H9 (cell line): ENCODE results near the gene NUDT9. TPM values are rescaled to one million over a fixed set of nuclear protein-coding genes. Genes with fewer than 3 reads are reported as not detected.

Experiments used
- DNase-seq: peaks from one replicate; pipeline ENCODE4 v3.0.0-alpha.2; 2017
- H2AFZ ChIP-seq: one replicate; pipeline ENCODE4 v1.6.1; 2013; ENCODE audit warnings: mild to moderate bottlenecking, low read length, control low read depth, moderate library complexity
- H2AK5ac ChIP-seq: 2 replicates; pipeline ENCODE4 v1.6.1; 2013; ENCODE audit warnings: low read length, control low read depth, mixed read lengths; ENCODE audit not compliant: insufficient read length
- H2BK120ac ChIP-seq: one replicate; pipeline ENCODE4 v1.6.1; 2013; ENCODE audit warnings: low read depth, mild to moderate bottlenecking, low read length, control low read depth, inconsistent platforms; ENCODE audit not compliant: poor library complexity, severe bottlenecking
- H2BK12ac ChIP-seq: 2 replicates; pipeline ENCODE4 v1.6.1; 2013; ENCODE audit warnings: low read length, control low read depth, mixed read lengths, low read depth; ENCODE audit not compliant: insufficient read length
- H2BK15ac ChIP-seq: 2 replicates; pipeline ENCODE4 v1.6.1; 2013; ENCODE audit warnings: low read depth, low read length, control low read depth
- H2BK20ac ChIP-seq: one replicate; pipeline ENCODE4 v1.6.1; 2013; ENCODE audit warnings: low read depth, mild to moderate bottlenecking, low read length, control low read depth, inconsistent platforms; ENCODE audit not compliant: poor library complexity, severe bottlenecking
- H2BK5ac ChIP-seq: 2 replicates; pipeline ENCODE4 v1.6.1; 2013; ENCODE audit warnings: low read length, control low read depth, mixed read lengths; ENCODE audit not compliant: insufficient read length
- H3K14ac ChIP-seq: 2 replicates; pipeline ENCODE4 v1.6.1; 2013; ENCODE audit warnings: low read length, control low read depth; ENCODE audit not compliant: insufficient read depth
- H3K18ac ChIP-seq: 2 replicates; pipeline ENCODE4 v1.6.1; 2013; ENCODE audit warnings: low read depth, mild to moderate bottlenecking, mixed read lengths, low read length, control low read depth; ENCODE audit not compliant: insufficient read length
- H3K23ac ChIP-seq: 2 replicates; pipeline ENCODE4 v1.6.1; 2013; ENCODE audit warnings: low read length, control low read depth, mixed read lengths, low read depth; ENCODE audit not compliant: insufficient read length
- H3K23me2 ChIP-seq: 2 replicates; pipeline ENCODE4 v1.6.1; 2013; ENCODE audit warnings: low read depth, mild to moderate bottlenecking, mixed read lengths, low read length, control low read depth; ENCODE audit not compliant: insufficient read length, poor library complexity, severe bottlenecking
- H3K27ac ChIP-seq: 2 replicates; pipeline ENCODE4 v1.5.1; 2013; ENCODE audit warnings: low read length, control low read depth, mixed read lengths, low read depth; ENCODE audit not compliant: insufficient read length
- H3K27me3 ChIP-seq: 2 replicates; pipeline ENCODE4 v1.6.1; 2013; ENCODE audit warnings: low read length, control low read depth, inconsistent platforms; ENCODE audit not compliant: insufficient read depth
- H3K4ac ChIP-seq: 2 replicates; pipeline ENCODE4 v1.6.1; 2013; ENCODE audit warnings: low read depth, mild to moderate bottlenecking, control low read depth, inconsistent platforms, low read length, moderate library complexity
- H3K4me1 ChIP-seq: 2 replicates; pipeline ENCODE4 v1.6.1; 2013; ENCODE audit warnings: low read length, control low read depth, inconsistent platforms; ENCODE audit not compliant: insufficient read depth
- H3K4me2 ChIP-seq: 2 replicates; pipeline ENCODE4 v1.6.1; 2013; ENCODE audit warnings: low read length, control low read depth, mixed read lengths; ENCODE audit not compliant: insufficient read length, insufficient read depth
- H3K56ac ChIP-seq: 2 replicates; pipeline ENCODE4 v1.6.1; 2013; ENCODE audit warnings: low read depth, mild to moderate bottlenecking, mixed read lengths, low read length, control low read depth; ENCODE audit not compliant: insufficient read length
- H3K79me1 ChIP-seq: 2 replicates; pipeline ENCODE4 v1.6.1; 2013; ENCODE audit warnings: low read depth, mild to moderate bottlenecking, moderate library complexity, low read length, control low read depth, inconsistent platforms; ENCODE audit not compliant: insufficient read depth, poor library complexity, severe bottlenecking
- H3K79me2 ChIP-seq: 2 replicates; pipeline ENCODE4 v1.6.1; 2013; ENCODE audit warnings: low read length, control low read depth, inconsistent platforms; ENCODE audit not compliant: insufficient read depth
- H3K9ac ChIP-seq: 2 replicates; pipeline ENCODE4 v1.6.1; 2013; ENCODE audit warnings: low read length, control low read depth, mixed read lengths; ENCODE audit not compliant: insufficient read length; ENCODE audit errors: extremely low read depth
- H3K9me3 ChIP-seq: one replicate; pipeline ENCODE4 v1.6.1; 2013; ENCODE audit warnings: low read depth, low read length, inconsistent platforms; ENCODE audit not compliant: control insufficient read depth
- H3T11ph ChIP-seq: one replicate; pipeline ENCODE4 v1.6.1; 2013; ENCODE audit warnings: mild to moderate bottlenecking, low read length, control low read depth, inconsistent platforms
- H4K20me1 ChIP-seq: one replicate; pipeline ENCODE4 v1.6.1; 2013; ENCODE audit not compliant: control insufficient read depth, insufficient read length, insufficient read depth
- H4K5ac ChIP-seq: 2 replicates; pipeline ENCODE4 v1.6.1; 2013; ENCODE audit warnings: low read depth, mild to moderate bottlenecking, mixed read lengths, low read length, control low read depth; ENCODE audit not compliant: insufficient read length
- H4K8ac ChIP-seq: replicated peaks from 2 replicates; pipeline ENCODE4 v1.6.1; 2013; ENCODE audit warnings: low read length, control low read depth, mixed read lengths, low read depth; ENCODE audit not compliant: insufficient read length
- H4K91ac ChIP-seq: 2 replicates; pipeline ENCODE4 v1.6.1; 2013; ENCODE audit warnings: low read depth, mild to moderate bottlenecking, moderate library complexity, mixed read lengths, low read length, control low read depth; ENCODE audit not compliant: insufficient read length
- H3K27ac Mint-ChIP-seq, 3 experiments: 2 replicates in 2 of 3; 3 replicates in 1 of 3; pipeline ENCODE4 v1.8.0; 2020 to 2021; ENCODE audit warnings: mixed read lengths in 3 of 3, mild to moderate bottlenecking in 1 of 3, moderate library complexity in 1 of 3
- H3K27me3 Mint-ChIP-seq: 2 replicates; pipeline ENCODE4 v1.8.0; 2021; ENCODE audit warnings: low read depth, mild to moderate bottlenecking, moderate library complexity, mixed read lengths
- H3K36me3 Mint-ChIP-seq, 3 experiments: 2 replicates in 2 of 3; 3 replicates in 1 of 3; pipeline ENCODE4 v1.8.0; 2020 to 2021; ENCODE audit warnings: low read depth in 3 of 3, mixed read lengths in 3 of 3; ENCODE audit not compliant: insufficient read depth in 1 of 3
- H3K4me1 Mint-ChIP-seq, 2 experiments: 2 replicates each; pipeline ENCODE4 v1.8.0; 2020; ENCODE audit warnings: mixed read lengths in 2 of 2
- H3K4me3 Mint-ChIP-seq, 2 experiments: 2 replicates in 1 of 2; 3 replicates in 1 of 2; pipeline ENCODE4 v1.8.0; 2020 to 2021; ENCODE audit warnings: mild to moderate bottlenecking in 2 of 2, mixed read lengths in 2 of 2, moderate library complexity in 1 of 2
- H3K9me3 Mint-ChIP-seq, 2 experiments: 2 replicates in 1 of 2; 3 replicates in 1 of 2; pipeline ENCODE4 v1.8.0; 2020; ENCODE audit warnings: mild to moderate bottlenecking in 2 of 2, mixed read lengths in 2 of 2, moderate library complexity in 1 of 2
- CTCF ChIP-seq: fragments of 200-600 bp; sonication (generic); conservative IDR thresholded peaks from 3 replicates; pipeline ENCODE4 v1.8.0; 2021; ENCODE audit warnings: antibody characterized with exemption, mild to moderate bottlenecking
- WGBS: extraction: QIAGEN DNeasy Blood & Tissue Kit; methylation state at CpG from one replicate; pipeline ENCODE4 v1.1.7; 2013; ENCODE audit warnings: missing lambda C conversion rate, low lambda C conversion rate, mixed read lengths; ENCODE audit not compliant: insufficient read length; ENCODE audit errors: extremely low coverage; 5-methylcytosine and 5-hydroxymethylcytosine counted together
- total RNA-seq: library from RNA; stranded (reverse); gene quantifications from 2 replicates; pipeline ENCODE4 v1.2.1, GENCODE V29; 2021

Gene NUDT9
- total RNA-seq, 1 experiment from 2014 or later = 28.5 TPM

- H2BK5ac ChIP-seq = no peak overlapping the region
- H3K79me1 ChIP-seq = no peaks in the 10 kb centered on the region
- no peak overlapping the region for H2BK12ac ChIP-seq
- no peaks in the 10 kb centered on the region for H3K27me3 ChIP-seq
- no peak overlapping the region for H3K18ac ChIP-seq
- H3K4me1 Mint-ChIP-seq = peaks cover 20 to 26% of the 10 kb centered on the region in 2 experiments
- DNase-seq = no peak
- no peaks in the 10 kb centered on the region; a peak in 1 of 7 replicates for H3K36me3 Mint-ChIP-seq
- no peak overlapping the region for H3K4ac ChIP-seq
- H3K4me1 ChIP-seq = no peaks in the 10 kb centered on the region
- H2AK5ac ChIP-seq = no peak overlapping the region
- no peaks in the 10 kb centered on the region for H3K79me2 ChIP-seq
- no peak overlapping the region for H3K14ac ChIP-seq
- H3K27ac ChIP-seq = no peak overlapping the region
- H3K23me2 ChIP-seq = no peaks in the 10 kb centered on the region
- no CpG with 5 or more reads among the region's 2 CpGs for WGBS
- H2BK15ac ChIP-seq = no peak overlapping the region
- H3K4me2 ChIP-seq = no peak overlapping the region
- H4K20me1 ChIP-seq = no peaks in the 10 kb centered on the region
- no peak overlapping the region for H4K8ac ChIP-seq
- no peak overlapping the region for H3K4me3 Mint-ChIP-seq
- no peaks in the 10 kb centered on the region; the same call in 1 of the 2 replicates for H3K27me3 Mint-ChIP-seq
- no peak overlapping the region for H3T11ph ChIP-seq
- no peak overlapping the region for H2AFZ ChIP-seq
- no peaks in the 10 kb centered on the region; a peak in 2 of 5 replicates for H3K9me3 Mint-ChIP-seq
- no peak for TF ChIP-seq CTCF
- H3K23ac ChIP-seq = no peak overlapping the region
- no peak overlapping the region; a peak in 2 of 7 replicates for H3K27ac Mint-ChIP-seq
- no peak overlapping the region for H3K56ac ChIP-seq
- no peak overlapping the region for H3K9ac ChIP-seq
- H2BK20ac ChIP-seq = no peak overlapping the region
- no peaks in the 10 kb centered on the region for H3K9me3 ChIP-seq
- H4K91ac ChIP-seq = no peak overlapping the region
- no peak overlapping the region for H2BK120ac ChIP-seq
- no peak overlapping the region for H4K5ac ChIP-seq
These were observed 12.2 kb upstream of the NUDT9 start for GRCh38 chr4:87410157-87410556.
